IPS-18a (cell line): Measurements from ENCODE around the gene CCL26.

ENCODE experiments used
- H3K27ac ChIP-seq: one replicate; pipeline ENCODE4 v1.5.1; 2013; ENCODE audit warnings: low read length
- H3K27me3 ChIP-seq: one replicate; pipeline ENCODE4 v1.6.1; 2013; ENCODE audit warnings: mild to moderate bottlenecking, low read length; ENCODE audit not compliant: control insufficient read depth, insufficient read depth
- H3K36me3 ChIP-seq: one replicate; pipeline ENCODE4 v1.6.1; 2013; ENCODE audit warnings: low read depth, low read length; ENCODE audit not compliant: control insufficient read depth
- H3K4me1 ChIP-seq: one replicate; pipeline ENCODE4 v1.6.1; 2013; ENCODE audit warnings: low read depth, low read length; ENCODE audit not compliant: control insufficient read depth
- H3K4me3 ChIP-seq: one replicate; pipeline ENCODE4 v1.5.1; 2013; ENCODE audit warnings: low read length
- H3K9ac ChIP-seq: one replicate; pipeline ENCODE4 v1.6.1; 2013; ENCODE audit warnings: mild to moderate bottlenecking, low read length, moderate library complexity
- H3K9me3 ChIP-seq: one replicate; pipeline ENCODE4 v1.6.1; 2013; ENCODE audit warnings: low read depth, low read length; ENCODE audit not compliant: control insufficient read depth

The CCL26 gene

DNA sequence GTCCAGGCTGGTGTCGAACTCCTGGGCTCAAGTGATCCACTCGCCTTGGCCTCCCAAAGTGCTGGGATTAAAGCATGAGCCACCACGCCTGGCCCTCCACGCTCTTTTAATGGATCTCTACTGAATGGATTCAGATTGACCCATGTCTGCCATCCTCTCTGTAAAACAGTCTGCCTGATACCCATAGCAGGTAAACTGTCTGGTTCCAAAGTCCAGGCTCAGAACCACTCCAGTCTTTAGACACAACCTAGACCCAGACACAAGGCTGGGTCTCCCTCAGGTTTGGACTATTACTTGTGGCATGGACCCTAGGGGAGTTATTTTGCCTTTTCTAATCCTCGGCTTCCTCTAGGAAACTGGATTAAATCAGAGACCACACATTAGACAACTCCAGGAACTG is 52.4 kb downstream of the CCL26 start:
- H3K9ac ChIP-seq: no peak overlapping the region
- no peaks in the 10 kb centered on the region for H3K27me3 ChIP-seq
- H3K9me3 ChIP-seq: no peaks in the 10 kb centered on the region
- no peaks in the 10 kb centered on the region for H3K4me1 ChIP-seq
- H3K27ac ChIP-seq: no peak overlapping the region
- H3K4me3 ChIP-seq: no peak overlapping the region
- H3K36me3 ChIP-seq: no peaks in the 10 kb centered on the region
